Trophoblast cell (in vitro differentiated cells and primary cell): ENCODE measurements around the gene HOXC9.

Experiments used
- DNase-seq, 2 donors: peaks; one replicate each; pipeline ENCODE4 v3.0.0-alpha.2; 2016
- H2AFZ ChIP-seq: 2 replicates; pipeline ENCODE4 v1.6.1; 2013; ENCODE audit warnings: low read length, moderate library complexity, mild to moderate bottlenecking; ENCODE audit not compliant: insufficient read depth, poor library complexity
- H2AK5ac ChIP-seq: 2 replicates; pipeline ENCODE4 v1.6.1; 2013; ENCODE audit warnings: mild to moderate bottlenecking, low read length
- H2BK120ac ChIP-seq: 2 replicates; pipeline ENCODE4 v1.6.1; 2013; ENCODE audit warnings: low read length, mild to moderate bottlenecking, moderate library complexity; ENCODE audit not compliant: insufficient read depth, poor library complexity
- H2BK12ac ChIP-seq: 2 replicates; pipeline ENCODE4 v1.6.1; 2013; ENCODE audit warnings: mild to moderate bottlenecking, low read length, moderate library complexity
- H2BK5ac ChIP-seq: 2 replicates; pipeline ENCODE4 v1.6.1; 2013; ENCODE audit warnings: low read length, low read depth, moderate library complexity, mild to moderate bottlenecking; ENCODE audit not compliant: poor library complexity
- H3K14ac ChIP-seq: 2 replicates; pipeline ENCODE4 v1.6.1; 2013; ENCODE audit warnings: mild to moderate bottlenecking, low read length
- H3K18ac ChIP-seq: 2 replicates; pipeline ENCODE4 v1.6.1; 2013; ENCODE audit warnings: mild to moderate bottlenecking, low read length
- H3K23ac ChIP-seq: 2 replicates; pipeline ENCODE4 v1.6.1; 2013; ENCODE audit warnings: low read length
- H3K27ac ChIP-seq: 2 replicates; pipeline ENCODE4 v1.5.1; 2013; ENCODE audit warnings: low read depth, mild to moderate bottlenecking, inconsistent platforms, low read length, moderate library complexity
- H3K27me3 ChIP-seq: 2 replicates; pipeline ENCODE4 v1.6.1; 2013; ENCODE audit warnings: inconsistent platforms, mild to moderate bottlenecking, low read length, moderate library complexity; ENCODE audit not compliant: insufficient read depth
- H3K36me3 ChIP-seq, 2 experiments: 1 replicate in 1 of 2; 2 replicates in 1 of 2; pipeline ENCODE4 v1.6.1; 2013; ENCODE audit warnings: low read length in 2 of 2, mild to moderate bottlenecking in 2 of 2, moderate library complexity in 1 of 2; ENCODE audit not compliant: insufficient read depth in 2 of 2, control insufficient read depth in 1 of 2
- H3K4ac ChIP-seq: 2 replicates; pipeline ENCODE4 v1.6.1; 2013; ENCODE audit warnings: low read depth, mild to moderate bottlenecking, low read length, moderate library complexity
- H3K4me1 ChIP-seq, 2 experiments: 1 replicate in 1 of 2; 2 replicates in 1 of 2; pipeline ENCODE4 v1.6.1; 2013; ENCODE audit warnings: low read length in 2 of 2, mild to moderate bottlenecking in 2 of 2, moderate library complexity in 1 of 2; ENCODE audit not compliant: insufficient read depth in 2 of 2, control insufficient read depth in 1 of 2
- H3K4me2 ChIP-seq: 2 replicates; pipeline ENCODE4 v1.6.1; 2013; ENCODE audit warnings: inconsistent platforms, mild to moderate bottlenecking, low read length, moderate library complexity
- H3K4me3 ChIP-seq: 2 replicates; pipeline ENCODE4 v1.5.1; 2013; ENCODE audit warnings: mild to moderate bottlenecking, low read depth, low read length, inconsistent platforms
- H3K79me1 ChIP-seq: one replicate; pipeline ENCODE4 v1.6.1; 2013; ENCODE audit warnings: low read length
- H3K79me2 ChIP-seq: 2 replicates; pipeline ENCODE4 v1.6.1; 2013; ENCODE audit warnings: low read length, mild to moderate bottlenecking; ENCODE audit not compliant: control insufficient read depth, insufficient read depth, poor library complexity
- H3K9ac ChIP-seq: 2 replicates; pipeline ENCODE4 v1.6.1; 2013; ENCODE audit warnings: mild to moderate bottlenecking, low read length
- H3K9me3 ChIP-seq: 2 replicates; pipeline ENCODE4 v1.6.1; 2013; ENCODE audit warnings: low read depth, mild to moderate bottlenecking, control low read depth, inconsistent platforms, low read length; ENCODE audit not compliant: insufficient read depth
- H4K12ac ChIP-seq: 2 replicates; pipeline ENCODE4 v1.6.1; 2013; ENCODE audit warnings: low read depth, mild to moderate bottlenecking, low read length, moderate library complexity
- H4K8ac ChIP-seq: 2 replicates; pipeline ENCODE4 v1.6.1; 2013; ENCODE audit warnings: low read depth, mild to moderate bottlenecking, low read length, moderate library complexity
- H4K91ac ChIP-seq: one replicate; pipeline ENCODE4 v1.6.1; 2013; ENCODE audit warnings: low read depth, mild to moderate bottlenecking, low read length, moderate library complexity
- WGBS: extraction: QIAGEN DNeasy Blood & Tissue Kit; methylation state at CpG from one replicate; pipeline ENCODE4 v1.1.7; 2013; ENCODE audit warnings: missing lambda C conversion rate; ENCODE audit not compliant: insufficient read length, insufficient coverage; ENCODE audit errors: extremely low coverage; 5-methylcytosine and 5-hydroxymethylcytosine counted together

The HOXC9 gene

DNA sequence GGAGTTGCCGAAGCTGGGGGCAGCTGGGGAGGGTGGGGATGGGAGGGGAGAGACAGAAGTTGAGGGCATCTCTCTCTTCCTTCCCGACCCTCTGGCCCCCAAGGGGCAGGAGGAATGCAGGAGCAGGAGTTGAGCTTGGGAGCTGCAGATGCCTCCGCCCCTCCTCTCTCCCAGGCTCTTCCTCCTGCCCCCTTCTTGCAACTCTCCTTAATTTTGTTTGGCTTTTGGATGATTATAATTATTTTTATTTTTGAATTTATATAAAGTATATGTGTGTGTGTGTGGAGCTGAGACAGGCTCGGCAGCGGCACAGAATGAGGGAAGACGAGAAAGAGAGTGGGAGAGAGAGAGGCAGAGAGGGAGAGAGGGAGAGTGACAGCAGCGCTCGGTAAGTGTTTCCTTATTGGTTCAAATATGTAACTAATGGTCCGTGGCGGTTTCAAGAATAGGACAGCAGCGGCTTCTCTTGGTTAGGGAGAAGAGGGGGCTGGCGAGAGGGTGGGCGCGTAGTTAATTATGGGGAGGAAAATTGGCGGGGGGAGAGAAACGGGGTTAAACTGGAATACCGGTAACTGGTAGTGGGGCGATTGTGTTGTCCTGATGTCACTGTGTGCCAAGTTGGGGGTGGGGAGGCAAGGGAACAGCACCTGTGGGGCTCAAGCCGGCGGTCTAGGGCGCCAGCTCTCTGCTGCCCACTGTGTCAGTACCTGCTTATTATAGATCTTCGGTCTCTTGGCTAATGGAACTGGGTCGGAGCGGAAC, 17.2 kb downstream of the HOXC9 start:
- Histone ChIP-seq H3K4ac (no peak overlapping the region), H2AFZ (no peak overlapping the region), H2BK5ac (no peak overlapping the region), H2AK5ac (no peak overlapping the region), H3K27ac (no peak overlapping the region), H3K9me3 (peaks cover 11% of the 10 kb centered on the region), H3K79me1 (no peaks in the 10 kb centered on the region), H3K36me3 (no peaks in the 10 kb centered on the region), H3K18ac (no peak overlapping the region), H4K91ac (no peak overlapping the region), H4K8ac (no peak overlapping the region), H2BK120ac (no peak overlapping the region), H3K9ac (no peak overlapping the region), H3K4me1 (peaks cover 4 to 7% of the 10 kb centered on the region in 2 experiments), H3K4me2 (peak overlapping the region; percentile 78), H3K23ac (no peak overlapping the region), H3K4me3 (no peak overlapping the region), H3K79me2 (no peaks in the 10 kb centered on the region), H3K27me3 (peaks cover 91% of the 10 kb centered on the region), H3K14ac (no peak overlapping the region), H2BK12ac (no peak overlapping the region), H4K12ac (no peak overlapping the region)
- DNase-seq: peak in 1 of 2 donors; percentile 13
- WGBS: no CpG with 5 or more reads among the region's 24 CpGs

DNA sequence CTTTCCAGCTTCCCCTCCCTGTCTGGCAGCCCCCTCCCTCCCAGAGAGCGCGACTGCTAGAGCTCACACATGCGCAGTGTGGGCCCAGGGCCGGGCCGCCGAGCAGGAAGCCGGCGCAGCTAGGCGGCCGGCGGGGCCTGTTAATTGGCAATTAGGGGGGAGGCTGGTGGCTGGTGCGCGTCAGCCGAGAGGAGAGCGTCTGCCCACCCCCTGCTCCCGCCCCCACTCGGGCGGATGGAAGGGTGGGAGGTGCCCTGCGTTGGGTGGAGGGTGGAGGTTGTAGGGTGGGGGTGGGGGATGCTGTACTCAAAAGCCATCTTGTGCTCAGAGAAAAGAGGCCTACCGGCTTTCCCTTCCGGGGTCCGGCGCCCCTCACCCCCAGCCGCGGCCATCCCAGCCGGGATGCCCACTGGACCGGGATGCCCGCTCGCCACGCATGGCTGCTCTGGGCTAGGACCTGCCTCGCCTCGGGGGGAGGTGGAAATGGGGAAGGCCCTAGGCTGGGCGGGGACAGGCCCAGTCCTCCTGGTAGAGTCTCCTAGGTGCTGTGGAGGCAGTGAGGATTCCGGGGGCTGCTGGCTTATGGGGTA, 18.0 kb downstream of the HOXC9 start:
- Histone ChIP-seq H3K79me2 (no peaks in the 10 kb centered on the region), H3K4me1 (peaks cover 4 to 7% of the 10 kb centered on the region in 2 experiments), H2BK120ac (no peak overlapping the region), H3K14ac (no peak overlapping the region), H3K4ac (no peak overlapping the region), H3K4me3 (peak overlapping the region; percentile 59), H3K18ac (no peak overlapping the region), H3K4me2 (peak overlapping the region; percentile 78), H3K27ac (no peak overlapping the region), H3K23ac (no peak overlapping the region), H3K9ac (no peak overlapping the region), H3K9me3 (peaks cover 11% of the 10 kb centered on the region), H4K91ac (no peak overlapping the region), H2BK12ac (no peak overlapping the region), H2AFZ (peak overlapping the region; percentile 38), H4K12ac (peak overlapping the region; percentile 6), H2BK5ac (no peak overlapping the region), H3K27me3 (peaks cover 92% of the 10 kb centered on the region), H3K79me1 (no peaks in the 10 kb centered on the region), H3K36me3 (no peaks in the 10 kb centered on the region), H4K8ac (peak overlapping the region; percentile 70), H2AK5ac (no peak overlapping the region)
- peak; percentile 59 to 73 for DNase-seq
- no CpG with 5 or more reads among the region's 34 CpGs for WGBS

DNA sequence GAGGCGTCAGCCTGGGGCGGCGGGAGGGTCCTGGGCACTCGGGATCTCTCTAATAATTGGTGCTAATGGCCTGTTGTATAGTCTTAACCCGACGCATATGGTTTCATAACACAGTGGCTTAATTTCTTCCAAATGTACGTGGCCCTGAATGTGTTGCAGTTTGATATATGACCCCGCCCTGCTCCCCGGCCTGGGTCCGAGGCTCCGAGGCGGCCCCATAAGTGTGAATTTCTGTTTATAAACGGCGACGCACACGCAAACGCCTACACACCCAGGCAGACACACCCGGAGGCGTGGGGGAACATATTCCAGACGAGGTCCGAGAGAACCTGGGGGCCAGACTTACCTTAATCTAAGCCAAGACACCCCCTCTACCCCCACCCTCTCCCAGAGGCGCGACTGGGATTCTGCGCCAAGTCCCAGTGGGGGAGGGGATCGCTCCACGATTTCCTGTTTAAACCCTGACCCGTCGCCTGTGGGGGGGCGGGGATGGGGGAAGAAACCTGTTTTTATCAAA, 18.6 kb downstream of the HOXC9 start:
- no peak overlapping the region for H4K91ac ChIP-seq
- H4K8ac ChIP-seq: peak overlapping the region; percentile 70
- no peak overlapping the region for H2AK5ac ChIP-seq
- peak overlapping the region; percentile 6 for H4K12ac ChIP-seq
- H3K14ac ChIP-seq: no peak overlapping the region
- no peak overlapping the region for H3K4ac ChIP-seq
- WGBS: no CpG with 5 or more reads among the region's 29 CpGs
- H2BK120ac ChIP-seq: no peak overlapping the region
- no peak overlapping the region for H2BK5ac ChIP-seq
- H3K23ac ChIP-seq: no peak overlapping the region
- peaks cover 6% of the 10 kb centered on the region for H3K9me3 ChIP-seq
- H3K18ac ChIP-seq: no peak overlapping the region
- no peak overlapping the region for H3K9ac ChIP-seq
- no peaks in the 10 kb centered on the region for H3K79me1 ChIP-seq
- H3K4me2 ChIP-seq: peak overlapping the region; percentile 78
- H3K79me2 ChIP-seq: no peaks in the 10 kb centered on the region
- peak overlapping the region; percentile 38 for H2AFZ ChIP-seq
- H3K27ac ChIP-seq: no peak overlapping the region
- peaks cover 4 to 7% of the 10 kb centered on the region in 2 experiments for H3K4me1 ChIP-seq
- peak overlapping the region; percentile 59 for H3K4me3 ChIP-seq
- H3K27me3 ChIP-seq: peaks cover 92% of the 10 kb centered on the region
- H3K36me3 ChIP-seq: no peaks in the 10 kb centered on the region
- H2BK12ac ChIP-seq: no peak overlapping the region
- DNase-seq: no peak

DNA sequence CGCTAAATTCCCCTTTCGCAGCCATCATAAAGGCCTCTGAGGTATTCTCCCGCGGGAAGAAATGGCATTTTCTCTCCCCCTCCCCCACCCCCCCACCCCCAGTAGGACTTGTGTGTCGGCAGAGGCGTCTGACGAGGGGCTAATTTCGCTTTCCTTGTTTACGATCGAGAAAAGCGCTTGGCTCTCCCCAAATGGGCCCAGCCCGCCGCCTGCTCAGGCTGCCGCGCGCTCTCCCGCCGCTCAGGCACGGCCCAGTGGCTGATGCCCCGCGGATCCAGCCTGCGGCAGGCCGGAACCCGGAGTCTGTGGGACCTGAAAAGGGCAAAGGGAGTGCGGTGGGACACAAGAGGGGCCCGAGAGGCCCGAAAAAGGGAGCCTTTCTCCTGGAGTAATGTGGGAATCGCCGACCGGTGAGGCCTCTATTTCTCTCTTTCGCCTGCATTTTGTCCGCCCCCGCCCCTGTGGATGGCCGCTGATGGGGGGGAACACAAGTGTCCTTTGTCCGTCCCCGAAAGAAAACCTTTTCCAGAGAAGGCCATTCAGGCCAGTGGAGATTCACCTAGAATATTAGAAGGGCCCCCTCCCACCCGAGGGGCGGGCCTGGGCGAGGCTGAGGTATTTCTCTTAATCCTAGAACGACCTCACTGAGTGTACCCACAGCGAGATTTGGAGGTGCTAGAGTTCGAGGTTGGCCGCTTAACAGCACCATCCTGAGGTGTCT, 19.3 kb downstream of the HOXC9 start:
- Histone ChIP-seq H4K8ac (no peak overlapping the region), H3K23ac (no peak overlapping the region), H3K4me3 (no peak overlapping the region), H2BK120ac (no peak overlapping the region), H2AK5ac (no peak overlapping the region), H3K79me2 (no peaks in the 10 kb centered on the region), H3K18ac (no peak overlapping the region), H2BK12ac (no peak overlapping the region), H3K36me3 (no peaks in the 10 kb centered on the region), H3K79me1 (no peaks in the 10 kb centered on the region), H3K27me3 (peaks cover 93% of the 10 kb centered on the region), H3K27ac (no peak overlapping the region), H3K4me1 (peaks cover 4 to 7% of the 10 kb centered on the region in 2 experiments), H4K12ac (no peak overlapping the region), H2BK5ac (no peak overlapping the region), H3K9ac (no peak overlapping the region), H3K4ac (no peak overlapping the region), H3K14ac (no peak overlapping the region), H4K91ac (no peak overlapping the region), H3K9me3 (peaks cover 5% of the 10 kb centered on the region), H2AFZ (no peak overlapping the region), H3K4me2 (peak overlapping the region; percentile 33)
- WGBS: no CpG with 5 or more reads among the region's 43 CpGs
- no peak for DNase-seq
